Retinal pigment epithelial cell (primary cell): ENCODE results near the gene PTPRN2.

Experiments used
- DNase-seq: peaks from one replicate; pipeline ENCODE4 v3.0.0-alpha.2; 2010; ENCODE audit warnings: low read depth
- H3K4me3 ChIP-seq: 2 replicates; pipeline ENCODE4 v1.5.1; 2011; ENCODE audit warnings: mild to moderate bottlenecking, low read length, control low read depth, moderate library complexity
- TF ChIP-seq, protein P1 (sequence below): conservative IDR thresholded peaks from 2 replicates; pipeline ENCODE4 v1.5.1; 2011; ENCODE audit warnings: low read depth, low read length, control low read depth, inconsistent platforms

Gene PTPRN2

DNA sequence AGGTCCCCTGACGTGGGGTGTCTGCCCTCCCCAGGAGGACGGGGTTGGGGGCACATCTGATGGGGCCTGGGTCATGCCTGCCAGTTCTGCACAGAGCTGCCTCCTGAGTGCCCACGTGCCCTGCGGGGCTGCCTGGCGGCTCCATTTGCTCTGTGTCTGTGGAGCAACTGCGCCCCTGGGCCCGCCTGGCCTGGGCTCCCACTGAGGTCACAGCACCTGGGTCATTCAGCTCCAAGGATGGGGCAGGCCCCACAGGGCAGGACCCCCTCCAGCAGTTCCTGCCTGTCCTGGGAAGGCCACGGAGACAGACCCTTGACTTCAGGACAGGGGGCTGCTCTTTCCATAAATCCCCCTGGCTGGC is 590.6 kb downstream of the PTPRN2 start:
- TF ChIP-seq, protein P1, sequence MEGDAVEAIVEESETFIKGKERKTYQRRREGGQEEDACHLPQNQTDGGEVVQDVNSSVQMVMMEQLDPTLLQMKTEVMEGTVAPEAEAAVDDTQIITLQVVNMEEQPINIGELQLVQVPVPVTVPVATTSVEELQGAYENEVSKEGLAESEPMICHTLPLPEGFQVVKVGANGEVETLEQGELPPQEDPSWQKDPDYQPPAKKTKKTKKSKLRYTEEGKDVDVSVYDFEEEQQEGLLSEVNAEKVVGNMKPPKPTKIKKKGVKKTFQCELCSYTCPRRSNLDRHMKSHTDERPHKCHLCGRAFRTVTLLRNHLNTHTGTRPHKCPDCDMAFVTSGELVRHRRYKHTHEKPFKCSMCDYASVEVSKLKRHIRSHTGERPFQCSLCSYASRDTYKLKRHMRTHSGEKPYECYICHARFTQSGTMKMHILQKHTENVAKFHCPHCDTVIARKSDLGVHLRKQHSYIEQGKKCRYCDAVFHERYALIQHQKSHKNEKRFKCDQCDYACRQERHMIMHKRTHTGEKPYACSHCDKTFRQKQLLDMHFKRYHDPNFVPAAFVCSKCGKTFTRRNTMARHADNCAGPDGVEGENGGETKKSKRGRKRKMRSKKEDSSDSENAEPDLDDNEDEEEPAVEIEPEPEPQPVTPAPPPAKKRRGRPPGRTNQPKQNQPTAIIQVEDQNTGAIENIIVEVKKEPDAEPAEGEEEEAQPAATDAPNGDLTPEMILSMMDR: no peak
- no peak for DNase-seq
- no peak overlapping the region for H3K4me3 ChIP-seq

DNA sequence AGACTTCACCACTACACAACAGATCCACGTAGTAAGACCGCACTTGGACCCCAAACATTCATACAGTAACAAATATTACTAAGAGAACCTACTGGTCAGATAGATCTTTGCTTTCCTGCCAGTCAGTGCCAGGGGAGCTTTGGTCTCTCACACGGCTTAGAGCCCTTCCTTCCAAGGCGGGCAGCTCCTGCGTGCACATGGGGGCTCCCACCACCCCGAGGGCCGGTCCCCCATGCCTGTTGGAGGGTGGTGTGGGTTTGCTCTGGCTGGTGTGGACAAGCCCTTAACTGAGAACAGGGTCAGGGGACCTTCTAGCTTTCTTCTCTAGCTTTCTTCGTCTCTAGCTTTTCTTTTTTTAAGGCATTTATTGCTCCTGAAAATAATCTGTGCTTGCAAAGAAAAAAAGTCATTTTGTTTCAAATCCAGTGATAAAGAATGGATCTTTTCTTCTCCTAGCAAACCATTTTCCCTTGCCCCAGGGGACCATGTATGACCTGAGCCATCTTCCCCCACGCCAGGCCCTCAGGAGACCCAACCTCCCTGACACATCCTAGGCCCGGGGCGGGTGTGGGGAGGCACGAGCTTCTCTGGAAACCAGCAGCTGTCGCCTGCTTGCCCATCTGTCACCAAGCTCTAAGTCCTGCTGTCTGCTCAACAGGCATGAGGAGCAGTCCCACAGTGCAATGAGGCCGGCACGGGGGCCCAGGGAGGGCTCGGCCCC is 591.1 kb downstream of the PTPRN2 start:
- TF ChIP-seq, protein P1: no peak
- H3K4me3 ChIP-seq: no peak overlapping the region
- no peak for DNase-seq

DNA sequence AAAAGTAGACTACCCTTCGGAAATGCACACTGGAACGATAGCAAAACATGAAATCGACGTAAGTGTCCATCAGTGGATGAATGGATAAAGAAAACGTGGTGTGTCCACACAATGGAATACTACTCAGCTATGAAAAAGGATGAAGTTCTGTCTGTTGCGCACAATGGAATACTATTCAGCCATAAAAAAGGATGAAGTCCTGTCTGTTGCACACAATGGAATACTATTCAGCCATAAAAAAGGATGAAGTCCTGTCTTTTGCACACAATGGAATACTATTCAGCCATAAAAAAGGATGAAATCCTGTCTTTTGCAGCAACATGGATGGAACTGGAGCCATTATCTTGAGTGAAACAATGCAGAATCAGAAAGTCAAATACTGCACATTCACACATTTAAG is 591.8 kb downstream of the PTPRN2 start:
- no peak overlapping the region for H3K4me3 ChIP-seq
- DNase-seq: no peak
- TF ChIP-seq, protein P1: no peak

DNA sequence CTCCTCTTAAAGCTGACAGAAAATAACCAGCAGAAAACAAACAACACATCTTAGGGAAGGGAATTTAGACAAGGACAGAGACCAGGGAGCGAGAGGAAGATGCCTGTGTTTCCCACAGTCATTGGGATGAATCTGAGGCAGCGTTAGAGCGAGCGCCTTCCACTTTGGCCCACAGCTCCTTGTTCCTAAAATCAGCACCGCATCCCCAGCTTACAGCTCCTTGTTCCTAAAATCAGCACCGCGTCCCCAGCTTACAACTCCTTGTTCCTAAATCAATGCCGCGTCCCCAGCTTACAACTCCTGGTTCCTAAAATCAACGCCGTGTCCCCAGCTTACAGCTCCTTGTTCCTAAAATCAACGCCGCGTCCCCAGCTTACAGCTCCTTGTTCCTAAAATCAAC is 593.3 kb downstream of the PTPRN2 start:
- TF ChIP-seq, protein P1: no peak
- H3K4me3 ChIP-seq: no peak overlapping the region
- no peak for DNase-seq

DNA sequence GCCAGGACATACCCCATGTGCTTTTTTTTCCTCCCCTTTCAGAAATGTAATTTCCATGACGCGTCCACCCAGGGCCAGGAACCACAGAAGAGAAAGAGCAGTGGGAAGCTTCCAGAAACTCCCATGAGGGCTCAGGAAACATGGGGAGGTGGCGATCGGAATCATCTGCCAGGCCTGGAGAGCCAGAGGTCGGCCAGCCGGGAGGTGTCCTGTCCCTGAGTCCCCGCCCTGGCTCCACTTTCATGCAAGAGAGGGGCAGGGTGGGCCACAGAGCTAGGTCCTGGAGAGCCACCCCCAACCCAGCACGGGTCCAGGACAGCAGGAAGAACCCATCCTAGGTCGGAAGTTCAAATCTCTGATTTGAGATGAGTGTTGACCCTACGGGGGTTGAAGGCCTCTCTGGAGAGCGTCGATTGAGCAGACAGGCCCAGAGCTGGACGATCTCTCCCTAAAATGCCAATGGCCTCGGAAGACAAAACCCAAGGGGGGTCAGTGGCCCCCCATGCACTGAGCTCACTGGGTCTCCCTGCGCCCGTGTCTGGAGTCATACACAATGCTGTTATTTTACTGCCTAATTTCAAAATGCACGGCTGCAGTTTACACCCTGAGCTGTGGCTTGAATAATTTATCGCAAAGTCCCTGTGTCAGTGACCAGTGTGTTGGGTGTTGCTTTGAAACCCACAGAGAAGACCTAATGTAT is 594.1 kb downstream of the PTPRN2 start:
- TF ChIP-seq, protein P1: no peak
- no peak for DNase-seq
- no peak overlapping the region for H3K4me3 ChIP-seq

DNA sequence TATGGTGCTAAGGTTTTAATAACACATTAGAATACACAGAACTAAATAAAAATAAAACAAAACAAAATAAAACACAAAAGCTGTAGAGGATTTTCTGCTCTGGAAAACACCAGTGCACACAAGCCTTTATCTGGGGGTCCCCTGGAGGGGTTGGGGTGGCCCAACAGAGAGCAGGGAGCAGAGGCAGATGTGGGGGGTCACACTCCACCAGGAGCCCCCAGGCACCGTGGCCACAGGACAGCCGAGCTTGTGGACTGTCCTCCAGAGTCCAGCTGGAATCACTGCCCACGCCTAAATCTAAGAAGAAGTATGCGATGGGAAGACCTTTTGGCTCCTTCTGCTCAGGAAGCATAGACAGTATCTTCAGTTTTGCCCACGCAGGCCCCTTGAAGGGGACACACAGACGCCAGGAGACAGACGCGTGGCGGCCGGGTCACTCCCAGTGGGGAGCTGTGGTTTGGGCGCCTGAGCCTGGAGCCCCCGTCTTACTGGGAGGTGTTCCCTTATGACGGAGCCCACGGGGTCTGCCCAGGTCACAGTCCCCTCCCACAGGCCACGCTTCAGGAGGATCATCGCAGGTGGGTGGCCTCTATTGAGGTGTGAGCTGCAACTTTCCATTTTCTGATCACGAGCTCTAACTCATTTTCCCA is 595.0 kb downstream of the PTPRN2 start:
- DNase-seq: no peak
- TF ChIP-seq, protein P1: no peak
- no peak overlapping the region for H3K4me3 ChIP-seq
